ENCODE measurements around the gene IER5L.

DNA sequence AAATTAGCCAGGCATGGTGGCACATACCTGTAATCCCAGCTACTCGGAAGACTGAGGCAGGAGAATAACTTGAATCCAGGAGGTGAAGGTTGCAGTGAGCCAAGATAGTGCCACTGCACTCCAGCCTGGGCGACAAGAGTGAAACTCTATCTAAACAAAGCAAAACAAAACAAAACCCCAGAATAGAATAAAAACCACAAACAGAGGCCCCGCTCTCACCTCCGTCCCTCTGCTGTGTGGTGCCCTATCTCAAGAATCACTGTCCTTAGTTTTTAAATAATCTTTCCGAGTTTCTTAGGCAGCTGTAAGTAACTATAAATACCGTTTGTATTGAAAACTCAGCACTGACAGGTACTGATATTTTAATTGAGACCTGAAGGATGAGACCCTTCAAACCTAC lies 42.7 kb upstream of the IER5L start:
- TF ChIP-seq, protein P1, sequence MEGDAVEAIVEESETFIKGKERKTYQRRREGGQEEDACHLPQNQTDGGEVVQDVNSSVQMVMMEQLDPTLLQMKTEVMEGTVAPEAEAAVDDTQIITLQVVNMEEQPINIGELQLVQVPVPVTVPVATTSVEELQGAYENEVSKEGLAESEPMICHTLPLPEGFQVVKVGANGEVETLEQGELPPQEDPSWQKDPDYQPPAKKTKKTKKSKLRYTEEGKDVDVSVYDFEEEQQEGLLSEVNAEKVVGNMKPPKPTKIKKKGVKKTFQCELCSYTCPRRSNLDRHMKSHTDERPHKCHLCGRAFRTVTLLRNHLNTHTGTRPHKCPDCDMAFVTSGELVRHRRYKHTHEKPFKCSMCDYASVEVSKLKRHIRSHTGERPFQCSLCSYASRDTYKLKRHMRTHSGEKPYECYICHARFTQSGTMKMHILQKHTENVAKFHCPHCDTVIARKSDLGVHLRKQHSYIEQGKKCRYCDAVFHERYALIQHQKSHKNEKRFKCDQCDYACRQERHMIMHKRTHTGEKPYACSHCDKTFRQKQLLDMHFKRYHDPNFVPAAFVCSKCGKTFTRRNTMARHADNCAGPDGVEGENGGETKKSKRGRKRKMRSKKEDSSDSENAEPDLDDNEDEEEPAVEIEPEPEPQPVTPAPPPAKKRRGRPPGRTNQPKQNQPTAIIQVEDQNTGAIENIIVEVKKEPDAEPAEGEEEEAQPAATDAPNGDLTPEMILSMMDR (IDR thresholded peaks at IDR 0.05) = no peak
- TF ChIP-seq POLR2A (IDR thresholded peaks at IDR 0.05) = no peak
